ENCODE data around the gene MYL3.

DNA sequence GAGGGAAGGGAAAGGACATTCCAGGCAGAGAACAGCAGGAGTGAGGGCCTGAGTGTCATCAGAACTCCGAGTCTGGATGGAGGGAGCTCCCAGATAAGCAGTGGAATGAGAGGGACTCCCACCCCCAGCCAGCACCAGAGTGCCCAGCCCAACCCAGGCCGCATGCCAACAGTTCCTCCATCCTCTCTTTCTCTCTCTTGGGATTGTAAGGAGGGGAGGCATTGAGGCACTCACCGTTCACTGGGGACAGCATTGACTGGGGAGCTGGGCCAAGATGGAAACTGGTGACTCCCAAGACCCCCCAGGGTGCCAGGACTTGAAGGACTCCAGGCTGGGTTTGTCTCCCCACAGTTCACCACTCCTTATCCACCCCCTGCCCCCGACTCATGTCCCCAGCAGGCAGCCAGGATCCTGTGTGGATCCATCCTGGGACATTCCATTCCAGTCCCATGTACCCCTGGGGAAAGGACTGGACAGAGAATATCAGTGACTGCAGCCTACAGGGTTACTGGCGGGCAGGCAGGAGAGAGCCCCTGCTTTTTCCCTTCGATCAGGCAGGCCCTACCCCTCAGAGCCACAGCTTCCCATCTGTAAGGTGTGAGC, 30.0 kb upstream of the MYL3 start:
- TF ChIP-seq, protein P1, sequence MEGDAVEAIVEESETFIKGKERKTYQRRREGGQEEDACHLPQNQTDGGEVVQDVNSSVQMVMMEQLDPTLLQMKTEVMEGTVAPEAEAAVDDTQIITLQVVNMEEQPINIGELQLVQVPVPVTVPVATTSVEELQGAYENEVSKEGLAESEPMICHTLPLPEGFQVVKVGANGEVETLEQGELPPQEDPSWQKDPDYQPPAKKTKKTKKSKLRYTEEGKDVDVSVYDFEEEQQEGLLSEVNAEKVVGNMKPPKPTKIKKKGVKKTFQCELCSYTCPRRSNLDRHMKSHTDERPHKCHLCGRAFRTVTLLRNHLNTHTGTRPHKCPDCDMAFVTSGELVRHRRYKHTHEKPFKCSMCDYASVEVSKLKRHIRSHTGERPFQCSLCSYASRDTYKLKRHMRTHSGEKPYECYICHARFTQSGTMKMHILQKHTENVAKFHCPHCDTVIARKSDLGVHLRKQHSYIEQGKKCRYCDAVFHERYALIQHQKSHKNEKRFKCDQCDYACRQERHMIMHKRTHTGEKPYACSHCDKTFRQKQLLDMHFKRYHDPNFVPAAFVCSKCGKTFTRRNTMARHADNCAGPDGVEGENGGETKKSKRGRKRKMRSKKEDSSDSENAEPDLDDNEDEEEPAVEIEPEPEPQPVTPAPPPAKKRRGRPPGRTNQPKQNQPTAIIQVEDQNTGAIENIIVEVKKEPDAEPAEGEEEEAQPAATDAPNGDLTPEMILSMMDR (conservative IDR thresholded peaks at IDR 0.05): no peak
- no peak for TF ChIP-seq EZH2 (IDR thresholded peaks at IDR 0.05; ENCODE audit: low read depth)
